Measurements from ENCODE around the gene TRABD.
A peak's percentile ranks its signal among the peaks of the same experiment; 100 is the strongest.
"Not testable (repeated sequence)": the region's sequence is repeated elsewhere in the genome, so short reads cannot be mapped to it uniquely, and the experiment has no call there.

The TRABD gene

DNA sequence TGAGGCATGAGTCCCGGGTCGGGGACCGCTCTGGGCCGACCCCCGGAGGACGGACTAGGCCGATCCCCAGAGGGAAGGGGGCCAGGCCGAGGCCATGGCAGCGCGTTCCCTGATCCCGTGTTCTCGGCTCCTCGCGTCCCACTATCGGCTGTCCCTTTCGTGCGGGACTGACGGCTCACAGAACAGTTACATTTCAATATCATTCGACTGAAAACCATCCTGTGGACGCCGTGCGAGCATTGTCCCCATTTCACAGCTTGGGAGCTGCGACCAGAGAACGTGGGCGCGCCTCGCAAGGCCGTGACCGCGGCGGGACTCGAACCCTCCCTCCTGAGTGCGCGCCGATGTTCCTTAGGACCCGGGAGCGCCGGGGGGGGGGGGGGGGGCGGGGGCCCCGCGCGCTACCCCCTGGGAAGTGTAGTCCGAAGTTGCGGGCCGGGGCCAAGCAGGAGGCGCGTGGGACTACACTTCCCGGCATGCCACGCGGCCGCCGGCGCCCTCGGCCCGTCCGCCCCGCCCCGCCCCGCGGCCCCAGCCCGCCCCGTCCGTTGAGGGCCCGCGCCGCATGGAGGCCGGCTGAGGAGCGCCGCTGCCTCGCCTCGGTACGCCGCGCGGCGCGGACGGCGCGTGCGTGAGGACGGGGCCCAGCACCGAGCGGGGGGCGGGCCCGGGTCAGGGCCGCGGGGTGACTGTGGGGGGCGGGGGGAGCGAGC lies at the start of gene TRABD:
Gene TRABD, plus strand, starts transcription at position 539 of the 713 bp plus-strand sequence. CDS start 7,148 bp downstream, outside the sequence.
- DNase-seq (ENCODE audit: low read depth) = peak; percentile 82

- DNase-seq (ENCODE audit: low read depth) = no peak
Observed at GRCh38 chr22:50136581-50137015, 49.1 kb upstream of the TRABD start.

DNA sequence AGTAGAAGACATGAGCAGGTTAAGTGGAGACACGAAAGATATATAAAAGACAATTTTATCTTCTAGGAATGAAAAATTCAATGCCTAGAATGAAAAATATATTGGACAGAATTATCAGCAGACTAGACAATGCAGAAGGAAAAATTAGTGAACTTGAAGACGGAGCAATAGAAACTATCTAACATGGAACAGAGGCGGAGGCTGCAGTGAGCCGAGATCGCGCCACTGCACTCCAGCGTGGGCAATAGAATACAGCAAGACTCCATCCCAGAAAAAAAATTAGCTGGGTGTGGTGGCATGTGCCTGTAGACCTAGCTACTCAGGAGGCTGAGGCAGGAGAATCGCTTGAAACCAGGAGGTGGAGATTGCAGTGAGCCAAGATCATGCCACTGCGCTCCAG lies 48.4 kb upstream of the TRABD start:
- DNase-seq (ENCODE audit: low read depth) = not testable (repeated sequence)

- no peak for DNase-seq (ENCODE audit: low read depth)
Observed at GRCh38 chr22:50138041-50138440, 47.7 kb upstream of the TRABD start.

DNA sequence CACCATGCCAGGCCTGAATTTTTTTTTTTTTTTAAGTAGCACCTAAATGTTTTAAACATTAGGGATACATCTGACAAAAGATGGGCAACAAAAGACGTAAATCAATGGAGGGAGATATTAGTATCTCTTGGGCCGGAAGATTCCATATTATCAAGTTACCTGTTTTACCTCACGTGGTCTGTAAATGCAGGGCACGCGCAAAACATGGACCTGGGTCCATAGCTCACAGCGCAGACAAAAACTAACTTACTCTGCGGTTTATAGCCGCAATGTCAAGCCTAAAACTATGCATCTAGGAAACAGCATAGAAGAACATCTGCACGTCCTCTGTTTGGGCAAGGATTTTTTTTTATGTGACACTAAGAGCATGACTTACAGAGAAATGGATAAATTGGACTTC lies 46.7 kb upstream of the TRABD start:
- no peak for DNase-seq (ENCODE audit: low read depth)

DNA sequence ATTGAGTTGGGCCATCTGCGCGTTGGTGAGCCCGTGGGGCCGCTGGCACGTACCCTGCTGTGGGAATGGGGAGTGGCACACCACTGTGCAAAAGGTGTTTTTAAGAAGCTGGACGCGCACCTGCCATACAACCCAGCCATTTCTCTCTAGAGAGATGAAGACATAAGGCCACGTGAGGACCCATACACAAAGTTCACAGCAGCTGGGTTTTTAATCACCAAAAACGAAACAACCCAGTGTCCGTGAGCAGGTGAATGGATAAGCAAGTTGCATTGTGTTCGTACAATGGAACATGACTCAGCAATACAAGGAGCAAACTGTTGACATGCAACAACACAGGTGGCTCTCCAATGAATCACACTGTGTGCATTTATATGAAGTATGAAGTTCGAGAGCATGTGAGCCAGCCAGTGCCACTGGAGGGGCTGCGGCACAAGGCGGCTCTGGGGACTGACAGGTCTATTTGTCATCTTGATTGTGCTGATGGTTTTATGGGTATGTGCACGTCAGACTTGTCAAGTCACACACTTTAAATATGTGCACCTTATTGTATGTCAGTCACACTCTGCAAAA lies 45.8 kb upstream of the TRABD start:
- no peak for DNase-seq (ENCODE audit: low read depth)

GRCh38 chr22:50140615-50141014 lies 45.1 kb upstream of the TRABD start:
- no peak for DNase-seq (ENCODE audit: low read depth)

- no peak for DNase-seq (ENCODE audit: low read depth)
Observed at GRCh38 chr22:50141462-50141861, 44.3 kb upstream of the TRABD start.

GRCh38 chr22:50141891-50142363 lies 43.8 kb upstream of the TRABD start:
- DNase-seq (ENCODE audit: low read depth) = no peak

- DNase-seq (ENCODE audit: low read depth) = no peak
Observed at GRCh38 chr22:50143096-50143495, 42.6 kb upstream of the TRABD start.

GRCh38 chr22:50144005-50144614 lies 41.6 kb upstream of the TRABD start:
- no peak for DNase-seq (ENCODE audit: low read depth)

GRCh38 chr22:50145721-50146438 lies 39.8 kb upstream of the TRABD start:
- DNase-seq (ENCODE audit: low read depth) = no peak

GRCh38 chr22:50146439-50147238 lies 39.1 kb upstream of the TRABD start:
- DNase-seq (ENCODE audit: low read depth) = no peak

DNA sequence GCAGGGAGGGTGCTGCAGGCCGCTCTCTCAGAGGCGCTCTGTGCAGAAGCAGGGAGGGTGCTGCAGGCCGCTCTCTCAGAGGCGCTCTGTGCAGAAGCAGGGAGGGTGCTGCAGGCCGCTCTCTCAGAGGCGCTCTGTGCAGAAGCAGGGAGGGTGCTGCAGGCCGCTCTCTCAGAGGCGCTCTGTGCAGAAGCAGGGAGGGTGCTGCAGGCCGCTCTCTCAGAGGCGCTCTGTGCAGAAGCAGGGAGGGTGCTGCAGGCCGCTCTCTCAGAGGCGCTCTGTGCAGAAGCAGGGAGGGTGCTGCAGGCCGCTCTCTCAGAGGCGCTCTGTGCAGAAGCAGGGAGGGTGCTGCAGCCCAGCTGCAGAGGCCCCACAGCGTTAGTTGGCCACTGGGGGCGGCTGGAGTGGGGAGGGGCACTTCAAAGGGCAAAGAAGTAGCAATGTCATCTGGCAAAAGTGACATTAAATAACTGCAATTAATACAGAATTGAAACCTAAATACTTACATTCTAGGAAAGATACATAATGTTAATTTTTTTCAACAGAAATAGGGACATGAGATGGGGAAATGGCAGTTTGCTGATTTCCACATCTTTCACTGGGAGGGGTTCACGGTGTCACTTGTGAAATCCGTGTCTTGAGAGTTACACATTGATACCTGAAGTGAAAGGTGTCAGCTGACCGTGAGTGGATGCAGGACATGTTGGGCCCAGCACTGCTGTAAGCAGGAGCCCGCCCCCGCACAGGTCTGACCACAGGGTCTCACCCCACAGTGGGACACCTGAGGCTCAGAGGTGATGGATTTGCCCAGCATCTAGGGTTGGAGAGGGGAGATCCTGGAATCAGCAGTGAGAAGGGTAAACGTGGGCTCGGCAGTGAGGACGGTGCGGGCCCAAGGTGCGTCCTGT lies 38.2 kb upstream of the TRABD start:
- DNase-seq (ENCODE audit: low read depth) = not testable (repeated sequence)

DNA sequence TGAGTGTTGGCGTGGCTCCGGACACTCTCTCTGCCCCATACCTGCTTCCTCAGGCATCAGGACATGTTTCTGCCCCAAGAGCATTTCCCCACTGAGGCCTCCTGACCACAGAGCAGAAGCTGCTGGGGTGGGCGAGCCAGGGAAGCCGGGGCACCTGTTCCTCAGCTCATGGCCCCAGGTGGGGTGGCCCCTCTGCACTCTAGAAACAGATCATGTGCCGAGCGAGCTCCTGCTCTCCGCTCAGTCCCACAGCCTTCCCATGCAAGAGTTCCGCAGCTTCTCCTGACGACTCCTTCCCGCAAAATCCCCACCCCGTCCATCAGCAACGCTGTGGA lies 37.6 kb upstream of the TRABD start:
- DNase-seq (ENCODE audit: low read depth) = no peak

GRCh38 chr22:50148991-50149721 lies 36.6 kb upstream of the TRABD start:
- peak; percentile 56 for DNase-seq (ENCODE audit: low read depth)

DNA sequence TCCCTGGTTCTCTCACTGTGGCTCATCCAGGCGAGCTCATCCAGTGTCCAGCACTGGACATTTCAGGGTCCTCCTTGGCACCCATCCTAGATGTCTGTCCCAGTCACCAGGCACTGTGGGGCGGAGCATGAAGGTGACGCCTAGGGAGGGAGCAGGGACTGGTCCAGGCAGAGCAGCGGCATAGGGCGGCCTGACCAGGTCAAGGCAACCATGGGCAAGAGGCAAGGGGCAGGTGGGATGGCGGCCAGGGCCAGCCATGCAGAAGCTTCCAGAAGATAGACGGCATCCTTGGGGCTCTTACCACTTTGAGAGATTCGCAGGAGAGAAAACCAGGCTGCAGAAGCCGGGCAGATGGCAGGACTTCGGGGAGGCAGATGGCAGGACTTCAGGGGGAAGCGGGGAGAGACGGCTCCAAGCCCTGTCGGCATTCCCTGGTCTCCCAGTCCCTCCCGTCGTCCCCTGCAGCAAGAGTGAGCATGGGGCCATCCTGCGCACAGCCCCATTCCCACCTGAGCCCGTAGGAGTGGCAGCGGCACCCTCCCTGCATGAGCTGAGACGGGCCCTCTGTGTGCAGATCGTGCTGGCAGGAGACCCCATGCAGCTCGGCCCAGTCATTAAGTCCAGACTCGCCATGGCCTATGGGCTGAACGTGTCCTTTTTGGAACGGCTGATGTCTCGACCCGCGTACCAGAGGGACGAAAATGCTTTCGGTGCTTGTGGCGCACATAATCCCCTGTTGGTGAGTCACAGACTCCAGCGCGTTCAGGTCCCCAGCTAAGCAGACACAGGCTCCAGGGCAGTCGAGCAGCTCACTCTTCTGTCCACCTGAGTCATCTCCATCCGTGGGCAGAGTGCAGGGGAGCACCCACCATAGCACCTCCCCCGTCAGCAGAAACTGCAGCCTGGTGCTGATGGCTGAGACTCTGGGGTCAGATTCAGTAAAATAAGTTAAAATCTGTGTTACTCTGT lies 35.3 kb upstream of the TRABD start:
- no peak for DNase-seq (ENCODE audit: low read depth)

GRCh38 chr22:50151571-50152537 lies 33.9 kb upstream of the TRABD start:
- DNase-seq (ENCODE audit: low read depth) = no peak
